Measurements from ENCODE around the gene HAT1. TPM values are rescaled to one million over a fixed set of nuclear protein-coding genes. Genes with fewer than 3 reads are reported as not detected.

HAT1 gene
- total RNA-seq, 2 donors from 2014 or later = 5.6 to 21.5 TPM

DNA sequence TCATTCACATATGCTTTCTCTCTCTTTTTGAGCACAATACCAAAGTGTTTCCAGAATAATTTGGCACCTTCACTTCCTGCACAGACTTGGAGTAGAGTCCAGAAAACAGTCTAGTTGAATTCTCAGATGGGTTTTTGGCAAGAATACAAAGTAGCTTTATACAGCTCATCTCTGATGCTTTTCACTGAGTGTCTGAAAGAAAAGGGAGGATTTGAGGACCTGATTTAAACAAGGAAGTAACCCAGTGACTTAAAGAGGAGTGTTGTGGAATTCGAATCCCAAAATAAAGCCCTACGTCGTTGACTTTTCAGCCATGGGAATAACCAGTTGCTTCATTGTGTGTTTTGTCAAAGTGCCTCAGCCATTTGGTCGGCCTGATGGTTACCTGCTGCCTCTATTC is 109.3 kb downstream of the HAT1 start:
- Histone ChIP-seq H3K9me3 (no peaks in the 10 kb centered on the region), H3K27ac (no peak overlapping the region), H3K27me3 (no peaks in the 10 kb centered on the region), H3K4me1 (no peaks in the 10 kb centered on the region), H3K4me3 (no peak overlapping the region), H3K36me3 (replicated peaks in 1 of 2; ENCODE audit: insufficient read depth in 1 of 2, low read depth in 2 of 2) (no peaks in the 10 kb centered on the region)
- ATAC-seq = no peak
- 72 to 73% methylated on average over 4 of the region's 4 CpGs for WGBS, 2 donors
- TF ChIP-seq, protein P1, sequence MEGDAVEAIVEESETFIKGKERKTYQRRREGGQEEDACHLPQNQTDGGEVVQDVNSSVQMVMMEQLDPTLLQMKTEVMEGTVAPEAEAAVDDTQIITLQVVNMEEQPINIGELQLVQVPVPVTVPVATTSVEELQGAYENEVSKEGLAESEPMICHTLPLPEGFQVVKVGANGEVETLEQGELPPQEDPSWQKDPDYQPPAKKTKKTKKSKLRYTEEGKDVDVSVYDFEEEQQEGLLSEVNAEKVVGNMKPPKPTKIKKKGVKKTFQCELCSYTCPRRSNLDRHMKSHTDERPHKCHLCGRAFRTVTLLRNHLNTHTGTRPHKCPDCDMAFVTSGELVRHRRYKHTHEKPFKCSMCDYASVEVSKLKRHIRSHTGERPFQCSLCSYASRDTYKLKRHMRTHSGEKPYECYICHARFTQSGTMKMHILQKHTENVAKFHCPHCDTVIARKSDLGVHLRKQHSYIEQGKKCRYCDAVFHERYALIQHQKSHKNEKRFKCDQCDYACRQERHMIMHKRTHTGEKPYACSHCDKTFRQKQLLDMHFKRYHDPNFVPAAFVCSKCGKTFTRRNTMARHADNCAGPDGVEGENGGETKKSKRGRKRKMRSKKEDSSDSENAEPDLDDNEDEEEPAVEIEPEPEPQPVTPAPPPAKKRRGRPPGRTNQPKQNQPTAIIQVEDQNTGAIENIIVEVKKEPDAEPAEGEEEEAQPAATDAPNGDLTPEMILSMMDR (IDR thresholded peaks at IDR 0.05) = no peak
- no peak for TF ChIP-seq POLR2A (IDR thresholded peaks at IDR 0.05)
- intact Hi-C loops (cut with DNase I) = no loop called here
- no peak for DNase-seq

Other genes with a start within 250 kb of the HAT1 start
- gene DYNC1I2, start 235.0 kb upstream of the HAT1 start, total RNA-seq = 10 to 100 TPM; 34.6 to 52.7 TPM
- gene SLC25A12, start 28.2 kb upstream of the HAT1 start, total RNA-seq = 1 to 10 TPM; 4.9 to 8.0 TPM
- 10 to 100 TPM in 1 of 2 donors, 1 to 10 TPM in 1; 9.9 to 40.9 TPM for gene METAP1D, start 77.5 kb downstream of the HAT1 start, total RNA-seq
- not detected for gene DLX1, start 163.0 kb downstream of the HAT1 start, total RNA-seq
- not detected for gene DLX2, start 180.4 kb downstream of the HAT1 start, total RNA-seq